Smooth muscle cell (in vitro differentiated cells): Measurements from ENCODE around the gene AMIGO2. TPM values are rescaled to one million over a fixed set of nuclear protein-coding genes. Genes with fewer than 3 reads are reported as not detected.

Experiments used
- DNase-seq: peaks from one replicate; lab custom pipeline; 2025; ENCODE audit not compliant: unreplicated experiment; lab: John Stamatoyannopoulos, UW
- H2AFZ ChIP-seq: fragments of 200-600 bp; sonication (generic); 2 replicates; pipeline ENCODE4 v1.6.0; 2016; ENCODE audit warnings: antibody characterized with exemption, low read depth, mild to moderate bottlenecking
- H3F3A ChIP-seq: fragments of 200-600 bp; sonication (generic); 2 replicates; pipeline ENCODE4 v1.6.0; 2017; ENCODE audit warnings: antibody characterized with exemption, low read depth
- H3K27ac ChIP-seq: fragments of 200-600 bp; sonication (generic); 2 replicates; pipeline ENCODE4 v1.5.1; 2016; ENCODE audit warnings: low read depth, mild to moderate bottlenecking
- H3K27me3 ChIP-seq: fragments of 200-600 bp; sonication (generic); 2 replicates; pipeline ENCODE4 v1.6.1; 2016; ENCODE audit warnings: low read depth, mild to moderate bottlenecking
- H3K36me3 ChIP-seq: fragments of 200-600 bp; sonication (generic); 2 replicates; pipeline ENCODE4 v1.5.1; 2016; ENCODE audit warnings: low read depth
- H3K4me1 ChIP-seq: fragments of 200-600 bp; sonication (generic); 2 replicates; pipeline ENCODE4 v1.5.1; 2016; ENCODE audit warnings: low read depth
- H3K4me2 ChIP-seq: fragments of 200-600 bp; sonication (generic); 2 replicates; pipeline ENCODE4 v1.6.0; 2016; ENCODE audit warnings: mild to moderate bottlenecking
- H3K4me3 ChIP-seq: fragments of 200-600 bp; sonication (generic); 2 replicates; pipeline ENCODE4 v1.5.1; 2016; ENCODE audit warnings: mild to moderate bottlenecking
- H3K79me2 ChIP-seq: fragments of 200-600 bp; sonication (generic); 2 replicates; pipeline ENCODE4 v1.6.0; 2016; ENCODE audit warnings: low read depth, mild to moderate bottlenecking
- H3K9ac ChIP-seq: fragments of 200-600 bp; sonication (generic); 2 replicates; pipeline ENCODE4 v1.6.0; 2016; ENCODE audit warnings: low read depth
- H3K9me3 ChIP-seq: fragments of 200-600 bp; sonication (generic); replicated peaks from 2 replicates; pipeline ENCODE4 v1.5.1; 2016; ENCODE audit warnings: low read depth
- H4K20me1 ChIP-seq: fragments of 200-600 bp; sonication (generic); 2 replicates; pipeline ENCODE4 v1.6.0; 2016; ENCODE audit warnings: low read depth
- CTCF ChIP-seq: fragments of 200-600 bp; sonication (generic); IDR thresholded peaks from 2 replicates; pipeline ENCODE4 v1.5.1; 2017; ENCODE audit warnings: borderline replicate concordance, mild to moderate bottlenecking, antibody characterized with exemption; ENCODE audit not compliant: insufficient read depth, poor library complexity, severe bottlenecking
- WGBS: methylation state at CpG from one replicate; pipeline ENCODE4 v1.1.7; 2016; ENCODE audit warnings: low lambda C conversion rate; 5-methylcytosine and 5-hydroxymethylcytosine counted together
- polyA plus RNA-seq: library from polyadenylated mRNA; unstranded; fragments of >200 nt; fragmentation: Nextera tagmentation; extraction: Ambion mirVana; gene quantifications from 2 replicates; pipeline ENCODE4 v1.2.1, GENCODE V29; 2016
- total RNA-seq: library from RNA; depleted of rRNA; stranded (reverse); fragments of >200 nt; gene quantifications from 2 replicates; pipeline ENCODE4 v1.2.3, GENCODE V29; 2014

Gene AMIGO2
- total and polyA plus RNA-seq, 2 experiments from 2014 or later: 30.4 to 59.6 TPM

DNA sequence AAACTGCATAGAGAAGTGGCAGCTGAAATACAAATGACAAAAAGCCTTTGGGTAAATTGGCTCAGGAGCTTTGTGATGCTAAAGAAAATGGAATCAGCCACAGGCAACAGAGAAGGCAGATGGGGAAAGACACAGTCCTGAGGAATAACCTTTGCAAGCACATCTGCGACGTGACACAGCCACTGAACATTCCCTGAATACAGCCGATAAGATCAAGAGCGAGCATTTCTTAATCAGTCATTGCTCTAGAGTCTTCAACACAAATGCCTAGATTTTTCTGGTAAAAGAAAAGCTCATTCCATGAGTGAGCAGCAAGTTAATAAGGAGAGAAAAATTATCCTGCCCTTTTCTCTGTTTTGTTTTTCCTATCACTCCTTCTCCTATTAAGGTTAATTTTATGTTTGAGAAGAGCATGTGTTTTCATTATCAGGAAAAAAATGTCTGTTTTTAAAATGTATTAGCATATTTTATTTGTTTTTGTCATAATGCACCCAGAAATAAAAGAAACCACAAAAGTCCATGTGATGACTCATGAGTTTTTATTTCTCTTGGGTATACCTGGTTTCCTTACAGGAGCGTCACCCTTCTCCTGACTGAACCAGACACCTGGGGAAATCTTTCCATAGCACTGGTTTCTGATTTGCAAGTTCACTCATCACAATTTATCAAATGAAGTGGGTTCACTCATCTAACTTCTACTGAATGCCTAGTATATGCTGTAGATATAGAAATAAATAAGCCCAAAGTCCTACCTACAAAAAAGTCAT is 45.8 kb downstream of the AMIGO2 start:
- peak overlapping the region; percentile 21 for H2AFZ ChIP-seq
- peak overlapping the region; percentile 20 for H3K4me2 ChIP-seq
- H3K9ac ChIP-seq: peak overlapping the region; percentile 45
- DNase-seq: no peak
- no peaks in the 10 kb centered on the region for H3K79me2 ChIP-seq
- H4K20me1 ChIP-seq: no peaks in the 10 kb centered on the region
- no peaks in the 10 kb centered on the region for H3K9me3 ChIP-seq
- no peak overlapping the region for H3K4me3 ChIP-seq
- no peaks in the 10 kb centered on the region for H3K27me3 ChIP-seq
- peak overlapping the region; percentile 78 for H3K27ac ChIP-seq
- H3K36me3 ChIP-seq: no peaks in the 10 kb centered on the region
- no peak for TF ChIP-seq CTCF
- H3K4me1 ChIP-seq: peaks cover 7% of the 10 kb centered on the region
- no peaks in the 10 kb centered on the region for H3F3A ChIP-seq
- 51% methylated on average over 5 of the region's 5 CpGs for WGBS

DNA sequence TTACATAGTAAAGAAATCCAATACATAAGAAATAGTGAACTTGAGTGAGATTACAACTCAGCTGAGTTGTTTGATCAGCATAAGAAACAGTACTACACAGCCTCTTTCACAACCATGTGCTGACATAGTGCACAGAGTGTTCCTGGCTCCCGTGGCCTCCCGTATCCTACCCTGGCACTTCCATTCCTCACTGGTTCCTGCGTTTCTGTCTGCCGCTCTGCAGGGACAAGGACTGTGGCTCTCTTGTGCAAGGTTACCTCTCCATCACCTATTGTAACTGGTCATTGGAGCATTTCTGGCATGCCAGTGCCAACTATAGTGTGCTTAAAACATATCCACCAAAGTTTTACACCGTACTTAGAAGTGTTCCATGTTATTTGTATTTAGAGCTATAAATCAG is 46.7 kb downstream of the AMIGO2 start:
- H3K27ac ChIP-seq: peak overlapping the region; percentile 78
- peak overlapping the region; percentile 1 for H3K4me2 ChIP-seq
- no peak for DNase-seq
- no peak for TF ChIP-seq CTCF
- H3F3A ChIP-seq: no peaks in the 10 kb centered on the region
- peak overlapping the region; percentile 31 for H2AFZ ChIP-seq
- no peaks in the 10 kb centered on the region for H4K20me1 ChIP-seq
- no peak overlapping the region for H3K9ac ChIP-seq
- no peak overlapping the region for H3K4me3 ChIP-seq
- 59% methylated on average over 5 of the region's 5 CpGs for WGBS
- H3K4me1 ChIP-seq: no peaks in the 10 kb centered on the region
- H3K27me3 ChIP-seq: no peaks in the 10 kb centered on the region
- H3K9me3 ChIP-seq: no peaks in the 10 kb centered on the region
- no peaks in the 10 kb centered on the region for H3K36me3 ChIP-seq
- no peaks in the 10 kb centered on the region for H3K79me2 ChIP-seq

DNA sequence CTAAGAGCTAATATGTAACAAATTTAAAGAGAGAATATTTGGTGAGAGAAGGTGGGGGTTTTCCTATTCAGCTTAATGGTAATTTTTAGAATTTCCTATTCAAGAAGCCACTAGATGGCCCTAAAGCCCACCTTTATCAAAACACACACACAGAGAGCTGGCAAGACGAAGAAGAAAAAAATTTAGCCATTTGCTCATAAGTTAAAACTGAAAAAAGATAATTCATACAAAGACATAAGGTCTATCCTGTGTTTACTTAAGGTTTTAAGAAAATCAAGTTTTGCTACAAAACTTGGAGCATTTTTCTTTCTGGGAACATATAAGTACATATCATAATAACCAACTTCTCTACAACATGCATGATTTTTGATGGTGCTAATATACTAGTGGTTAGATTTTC is 47.1 kb downstream of the AMIGO2 start:
- H3K79me2 ChIP-seq: no peaks in the 10 kb centered on the region
- no peaks in the 10 kb centered on the region for H3K27me3 ChIP-seq
- no peaks in the 10 kb centered on the region for H3K4me1 ChIP-seq
- H3F3A ChIP-seq: no peaks in the 10 kb centered on the region
- H3K4me3 ChIP-seq: no peak overlapping the region
- H4K20me1 ChIP-seq: no peaks in the 10 kb centered on the region
- DNase-seq: no peak
- no peaks in the 10 kb centered on the region for H3K36me3 ChIP-seq
- 3% methylated on average over 1 of the region's 1 CpG for WGBS
- H3K9ac ChIP-seq: no peak overlapping the region
- peak overlapping the region; percentile 1 for H3K4me2 ChIP-seq
- no peak overlapping the region for H3K27ac ChIP-seq
- peak overlapping the region; percentile 31 for H2AFZ ChIP-seq
- peak; percentile 73 for TF ChIP-seq CTCF
- H3K9me3 ChIP-seq: no peaks in the 10 kb centered on the region

- DNase-seq: no peak
- no peak overlapping the region for H3K4me2 ChIP-seq
- 97% methylated on average over 2 of the region's 2 CpGs for WGBS
- H3K27me3 ChIP-seq: no peaks in the 10 kb centered on the region
- H3K4me3 ChIP-seq: no peak overlapping the region
- no peak overlapping the region for H3K9ac ChIP-seq
- H2AFZ ChIP-seq: no peak overlapping the region
- H4K20me1 ChIP-seq: no peaks in the 10 kb centered on the region
- no peaks in the 10 kb centered on the region for H3F3A ChIP-seq
- H3K9me3 ChIP-seq: no peaks in the 10 kb centered on the region
- H3K27ac ChIP-seq: no peak overlapping the region
- no peaks in the 10 kb centered on the region for H3K79me2 ChIP-seq
- H3K4me1 ChIP-seq: no peaks in the 10 kb centered on the region
- no peak for TF ChIP-seq CTCF
- H3K36me3 ChIP-seq: no peaks in the 10 kb centered on the region
Measured at GRCh38 chr12:47029903-47030302, 49.9 kb downstream of the AMIGO2 start.
